Measurements from ENCODE around the gene ATOH8.

The ATOH8 gene

DNA sequence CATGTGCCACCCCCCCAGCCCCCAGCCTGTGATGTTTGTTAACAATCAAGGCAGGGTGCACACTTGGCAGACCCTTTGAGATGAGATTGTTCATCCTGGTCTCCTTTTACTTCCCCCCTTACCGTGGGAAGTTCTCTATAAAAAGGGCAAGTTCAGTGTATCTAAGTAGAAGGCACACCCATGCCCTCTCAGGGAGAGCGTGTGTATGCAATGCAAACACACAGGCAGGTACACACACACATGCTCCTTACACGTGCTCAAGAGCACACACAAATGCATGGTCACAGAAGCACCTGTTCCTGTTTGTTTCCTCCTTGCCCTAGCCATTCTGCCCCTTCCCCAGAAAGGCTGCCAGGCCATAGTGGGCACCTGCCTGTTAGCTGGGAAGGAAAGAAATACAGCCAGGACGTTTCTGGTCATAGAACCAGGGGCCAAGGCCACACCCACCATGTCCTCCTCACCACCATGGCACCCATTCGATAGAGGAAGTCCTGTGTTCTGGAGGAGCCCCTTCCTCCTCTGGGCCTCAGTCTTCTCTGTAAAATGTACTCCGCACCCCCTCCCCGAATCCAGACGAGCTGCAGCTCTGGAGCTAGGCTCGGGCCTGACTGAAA, 3.1 kb downstream of the ATOH8 start:
- DNase-seq, result no peak

DNA sequence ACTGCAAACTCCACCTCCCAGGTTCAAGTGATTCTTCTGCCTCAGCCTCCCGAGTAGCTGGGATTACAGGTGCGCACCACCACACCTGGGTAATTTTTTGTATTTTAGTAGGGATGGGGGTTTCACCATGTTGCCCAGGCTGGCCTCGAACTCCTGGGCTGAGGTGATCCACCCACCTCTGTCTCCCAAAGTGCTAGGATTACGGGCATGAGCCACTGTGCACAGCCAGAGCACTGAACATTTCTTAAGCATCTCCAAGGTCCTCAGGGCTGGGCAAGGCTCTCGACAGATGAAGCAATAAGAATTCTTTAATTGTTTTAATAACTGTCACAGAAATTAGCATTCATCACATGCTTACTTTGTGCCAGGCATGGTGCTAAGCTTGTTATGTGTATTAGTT, 4.1 kb downstream of the ATOH8 start:
- no peak for DNase-seq

- peak; percentile 93 to 94 for DNase-seq
Measured at GRCh38 chr2:85758361-85759256, 4.8 kb downstream of the ATOH8 start.

- no peak for DNase-seq
Measured at GRCh38 chr2:85759257-85759613, 5.4 kb downstream of the ATOH8 start.

GRCh38 chr2:85760371-85760770, 6.6 kb downstream of the ATOH8 start:
- no peak for DNase-seq

- no peak for DNase-seq
Measured at GRCh38 chr2:85760872-85761271, 7.1 kb downstream of the ATOH8 start.

DNA sequence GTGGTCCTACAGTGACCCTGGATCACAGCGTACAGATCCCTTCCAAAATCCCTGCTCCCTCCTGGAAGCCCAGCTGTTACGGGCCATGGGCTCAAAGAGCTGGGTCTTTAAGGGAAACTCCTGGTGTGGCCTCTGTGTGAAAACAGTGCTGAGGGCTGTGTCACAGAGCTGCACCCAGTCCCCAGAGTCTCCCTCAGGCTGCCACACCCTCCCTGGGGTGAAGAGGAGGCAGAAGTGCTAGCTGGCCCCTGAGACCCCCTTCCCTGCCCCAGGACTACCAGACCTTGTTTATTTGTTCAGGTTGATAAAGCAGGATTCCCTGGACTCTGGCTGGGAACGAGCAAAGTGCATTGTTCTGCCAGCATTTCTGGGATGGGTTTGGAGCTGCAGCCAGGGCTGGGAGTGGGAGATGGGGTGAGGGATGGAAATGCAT, 7.7 kb downstream of the ATOH8 start:
- DNase-seq, result peak in 1 of 2 experiments; percentile 49

DNA sequence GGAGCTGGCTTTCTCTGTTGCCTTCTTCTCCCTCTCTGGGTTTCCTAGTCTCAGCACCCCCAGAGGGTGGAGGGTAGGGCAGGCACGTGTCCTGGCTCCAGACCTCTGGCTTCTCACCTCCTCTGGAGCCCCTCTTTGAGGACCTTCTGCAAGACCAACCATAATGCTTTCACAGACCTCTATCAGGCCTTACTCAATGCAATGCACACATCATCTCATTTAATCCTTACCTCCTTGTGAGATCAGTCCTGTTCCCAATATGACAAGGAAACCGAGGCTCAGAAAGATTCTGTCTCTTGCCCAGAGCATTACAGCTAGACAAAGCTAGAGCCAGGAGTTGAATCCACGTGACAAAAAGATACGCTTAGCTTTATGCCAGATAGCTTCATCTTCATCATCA, 8.2 kb downstream of the ATOH8 start:
- no peak for DNase-seq

DNA sequence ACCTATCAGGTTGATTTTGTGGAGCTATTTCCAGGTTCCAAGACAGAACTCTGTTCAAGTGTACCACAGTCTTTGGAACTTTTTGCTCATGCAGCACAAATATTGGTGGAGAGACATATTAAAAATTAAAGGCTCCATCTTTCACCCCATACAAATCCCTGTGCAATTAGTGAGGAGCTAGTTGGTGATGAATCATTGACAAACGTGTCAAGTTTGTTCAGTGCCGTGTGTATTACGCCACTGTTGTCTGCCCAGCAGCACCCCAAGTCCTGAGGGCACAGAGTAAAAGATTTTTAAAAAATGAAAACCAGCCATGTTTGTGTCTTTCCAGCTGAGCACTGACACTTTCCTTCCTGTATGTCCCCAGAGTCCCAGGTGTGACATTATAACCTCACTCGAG, 9.3 kb downstream of the ATOH8 start:
- DNase-seq, result no peak

DNA sequence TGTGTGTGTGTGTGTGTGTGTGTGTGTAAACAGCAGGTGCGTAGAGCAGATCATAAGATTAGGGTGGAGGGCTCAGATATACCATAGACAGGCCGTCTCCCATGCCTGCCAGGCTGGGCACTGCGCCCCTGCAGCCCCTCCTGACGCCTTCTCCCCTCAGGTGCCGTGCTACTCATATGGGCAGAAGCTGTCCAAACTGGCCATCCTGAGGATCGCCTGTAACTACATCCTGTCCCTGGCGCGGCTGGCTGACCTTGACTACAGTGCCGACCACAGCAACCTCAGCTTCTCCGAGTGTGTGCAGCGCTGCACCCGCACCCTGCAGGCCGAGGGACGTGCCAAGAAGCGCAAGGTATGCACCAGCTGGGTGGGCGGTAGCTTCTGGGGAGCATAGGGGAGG, 10.0 kb downstream of the ATOH8 start:
- peak in 1 of 2 experiments; percentile 31 for DNase-seq

- peak; percentile 71 to 83 for DNase-seq
Measured at GRCh38 chr2:85765081-85765731, 11.4 kb downstream of the ATOH8 start.

GRCh38 chr2:85766229-85766628, 12.4 kb downstream of the ATOH8 start:
- DNase-seq, result no peak

GRCh38 chr2:85767803-85768665, 14.2 kb downstream of the ATOH8 start:
- no peak for DNase-seq

DNA sequence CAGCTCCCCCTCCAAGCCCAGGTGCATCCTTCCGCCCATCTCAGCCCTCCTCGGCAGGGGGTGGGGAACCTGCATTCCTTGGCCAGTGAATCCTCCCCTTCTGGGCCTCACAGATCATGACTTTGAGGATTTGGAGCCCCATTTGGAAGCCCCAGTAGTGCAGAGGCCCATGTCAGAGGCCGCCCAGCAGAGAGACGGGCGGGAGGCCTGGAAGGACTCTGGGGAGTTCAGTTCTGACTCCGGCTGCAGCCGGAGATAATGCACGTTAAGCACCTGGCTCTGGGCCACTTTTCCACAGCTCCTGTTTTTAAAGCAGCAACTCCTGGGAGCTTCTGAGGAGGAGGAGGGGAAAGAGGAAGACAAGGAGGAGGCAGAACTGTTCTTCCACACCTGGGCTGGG, 14.9 kb downstream of the ATOH8 start:
- DNase-seq, result peak; percentile 72 to 80

- DNase-seq, result peak; percentile 41 to 50
Measured at GRCh38 chr2:85769236-85769982, 15.6 kb downstream of the ATOH8 start.

- peak in 1 of 2 experiments; percentile 57 for DNase-seq
Measured at GRCh38 chr2:85769983-85770362, 16.2 kb downstream of the ATOH8 start.

- no peak for DNase-seq
Measured at GRCh38 chr2:85770369-85770768, 16.6 kb downstream of the ATOH8 start.

- DNase-seq, result no peak
Measured at GRCh38 chr2:85770786-85771409, 17.1 kb downstream of the ATOH8 start.

DNA sequence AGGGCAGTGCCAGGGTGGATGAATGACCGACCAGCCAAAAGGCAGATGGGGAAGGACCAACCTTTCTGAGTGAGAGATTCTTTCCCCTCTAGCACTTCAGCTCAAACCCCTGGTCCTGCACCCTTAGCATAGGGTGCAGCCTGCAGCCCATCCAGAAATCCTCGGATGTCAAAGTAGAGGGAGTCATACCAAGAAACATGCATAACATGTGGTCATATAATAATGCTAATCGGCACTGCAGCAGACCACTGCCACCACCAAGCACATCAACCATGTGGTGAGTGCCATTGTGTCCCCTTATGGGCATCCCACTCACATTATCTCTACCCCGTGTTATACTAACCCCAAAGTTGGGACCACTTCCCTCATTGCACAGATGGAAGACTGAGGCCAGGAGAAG, 17.7 kb downstream of the ATOH8 start:
- peak in 1 of 2 experiments; percentile 23 for DNase-seq

GRCh38 chr2:85772019-85772745, 18.4 kb downstream of the ATOH8 start:
- DNase-seq, result peak; percentile 98 to 99
